ENCODE results near the gene PDCL2. TPM values are rescaled to one million over a fixed set of nuclear protein-coding genes. Genes with fewer than 3 reads are reported as not detected.

The PDCL2 gene
- total RNA-seq, 1 experiment from 2014 or later: not detected

DNA sequence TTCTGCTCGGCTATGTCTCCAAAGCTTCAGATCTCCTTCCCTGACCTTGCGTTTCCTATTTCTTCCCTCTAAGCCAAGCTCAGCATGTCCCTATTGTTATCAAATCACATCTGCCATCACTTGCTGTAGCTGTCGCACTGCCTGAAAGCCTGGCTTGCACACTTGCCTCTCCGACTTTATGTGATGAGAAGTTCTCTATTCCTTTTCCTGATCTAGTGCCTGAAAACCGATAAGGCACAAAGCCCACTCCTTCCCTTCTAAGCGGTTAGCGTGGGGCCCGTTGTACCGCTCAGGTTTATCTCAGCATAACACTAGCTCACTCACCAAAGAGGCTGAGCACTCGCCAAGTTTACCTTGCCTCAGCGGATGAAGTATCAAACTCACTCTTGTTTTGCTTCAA is 43.2 kb upstream of the PDCL2 start:
- Histone ChIP-seq H3K4ac (ENCODE audit: low read depth, low read length) (no peak overlapping the region), H2AFZ (ENCODE audit: low read length) (no peak overlapping the region), H3K14ac (ENCODE audit: insufficient read depth, low read length) (no peak overlapping the region), H2BK5ac (ENCODE audit: insufficient read length, low read length) (no peak overlapping the region), H3K27ac (ENCODE audit: insufficient read length, low read depth, low read length) (no peak overlapping the region), H3K79me2 (ENCODE audit: insufficient read depth, low read length) (no peaks in the 10 kb centered on the region), H3K79me1 (ENCODE audit: insufficient read depth, low read depth, low read length, poor library complexity, severe bottlenecking) (no peaks in the 10 kb centered on the region), H3K23me2 (ENCODE audit: insufficient read length, low read depth, low read length, poor library complexity, severe bottlenecking) (peaks cover 18% of the 10 kb centered on the region), H4K8ac (replicated peaks; ENCODE audit: insufficient read length, low read depth, low read length) (no peak overlapping the region), H4K5ac (ENCODE audit: insufficient read length, low read depth, low read length) (no peak overlapping the region), H3K4me2 (ENCODE audit: insufficient read depth, insufficient read length, low read length) (peak overlapping the region; percentile 100), H2AK5ac (ENCODE audit: insufficient read length, low read length) (no peak overlapping the region), H4K91ac (ENCODE audit: insufficient read length, low read depth, low read length) (no peak overlapping the region), H3T11ph (ENCODE audit: low read length) (no peak overlapping the region), H2BK20ac (ENCODE audit: low read depth, low read length, poor library complexity, severe bottlenecking) (no peak overlapping the region), H3K9ac (ENCODE audit: extremely low read depth, insufficient read length, low read length) (peak overlapping the region; percentile 63), H3K23ac (ENCODE audit: insufficient read length, low read depth, low read length) (no peak overlapping the region), H3K4me1 (ENCODE audit: insufficient read depth, low read length) (peaks cover 4% of the 10 kb centered on the region; the same call in 1 of the 2 replicates), H3K18ac (ENCODE audit: insufficient read length, low read depth, low read length) (no peak overlapping the region), H3K56ac (ENCODE audit: insufficient read length, low read depth, low read length) (no peak overlapping the region), H2BK120ac (ENCODE audit: low read depth, low read length, poor library complexity, severe bottlenecking) (no peak overlapping the region), H3K27me3 (ENCODE audit: insufficient read depth, low read length) (peaks cover 7% of the 10 kb centered on the region; the same call in 1 of the 2 replicates), H2BK12ac (ENCODE audit: insufficient read length, low read depth, low read length) (no peak overlapping the region), H4K20me1 (ENCODE audit: control insufficient read depth, insufficient read depth, insufficient read length) (no peaks in the 10 kb centered on the region), H3K9me3 (ENCODE audit: control insufficient read depth, low read depth, low read length) (no peaks in the 10 kb centered on the region), H2BK15ac (ENCODE audit: low read depth, low read length) (no peak overlapping the region)
- Mint-ChIP-seq H3K36me3 (ENCODE audit: insufficient read depth in 1 of 3, low read depth in 3 of 3) (peaks cover 3 to 15% (median 7%) of the 10 kb centered on the region in 3 experiments; a peak in 5 of 7 replicates), H3K9me3 (peaks cover 0 to 5% of the 10 kb centered on the region in 2 experiments; a peak in 3 of 5 replicates), H3K4me1 (peaks cover 55 to 62% of the 10 kb centered on the region in 2 experiments), H3K27me3 (ENCODE audit: low read depth) (peaks cover 31% of the 10 kb centered on the region), H3K27ac (no peak overlapping the region), H3K4me3 (peak overlapping the region; percentile 77 to 87)
- peak; percentile 32 for DNase-seq
- WGBS (ENCODE audit: extremely low coverage, insufficient read length, low lambda C conversion rate): no CpG with 5 or more reads among the region's 11 CpGs
- TF ChIP-seq, protein P1, sequence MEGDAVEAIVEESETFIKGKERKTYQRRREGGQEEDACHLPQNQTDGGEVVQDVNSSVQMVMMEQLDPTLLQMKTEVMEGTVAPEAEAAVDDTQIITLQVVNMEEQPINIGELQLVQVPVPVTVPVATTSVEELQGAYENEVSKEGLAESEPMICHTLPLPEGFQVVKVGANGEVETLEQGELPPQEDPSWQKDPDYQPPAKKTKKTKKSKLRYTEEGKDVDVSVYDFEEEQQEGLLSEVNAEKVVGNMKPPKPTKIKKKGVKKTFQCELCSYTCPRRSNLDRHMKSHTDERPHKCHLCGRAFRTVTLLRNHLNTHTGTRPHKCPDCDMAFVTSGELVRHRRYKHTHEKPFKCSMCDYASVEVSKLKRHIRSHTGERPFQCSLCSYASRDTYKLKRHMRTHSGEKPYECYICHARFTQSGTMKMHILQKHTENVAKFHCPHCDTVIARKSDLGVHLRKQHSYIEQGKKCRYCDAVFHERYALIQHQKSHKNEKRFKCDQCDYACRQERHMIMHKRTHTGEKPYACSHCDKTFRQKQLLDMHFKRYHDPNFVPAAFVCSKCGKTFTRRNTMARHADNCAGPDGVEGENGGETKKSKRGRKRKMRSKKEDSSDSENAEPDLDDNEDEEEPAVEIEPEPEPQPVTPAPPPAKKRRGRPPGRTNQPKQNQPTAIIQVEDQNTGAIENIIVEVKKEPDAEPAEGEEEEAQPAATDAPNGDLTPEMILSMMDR (conservative IDR thresholded peaks at IDR 0.05): no peak
